GM11168 (cell line): ENCODE measurements around the gene CPA1.

Experiments
- in situ Hi-C: fragments of 300-500 bp; cut with MboI; formaldehyde crosslinking; loops from one replicate; pipeline ENCODE4 v1.12.0; 2022; ENCODE audit warnings: low sequenced_read_pairs; ENCODE audit not compliant: unreplicated experiment

CPA1 gene

DNA sequence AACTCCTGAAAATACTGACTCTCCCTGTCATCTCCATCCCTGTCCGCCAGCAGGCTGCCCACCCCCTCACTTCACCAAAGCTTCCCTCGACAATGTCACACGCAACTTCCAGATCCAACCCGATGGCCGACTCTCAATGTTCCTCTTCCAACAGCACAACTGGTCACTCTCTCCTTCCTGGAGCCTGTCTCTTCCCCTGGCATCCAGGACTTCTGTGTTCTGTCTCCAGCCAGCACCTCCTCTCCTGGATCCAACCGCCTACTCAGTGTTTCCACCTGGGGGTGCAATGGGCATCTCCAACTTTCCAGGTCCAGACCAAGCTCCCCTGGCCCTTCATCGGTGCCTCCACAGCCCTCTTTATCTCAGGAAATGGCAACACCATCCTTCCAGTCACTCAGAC, 27.1 kb upstream of the CPA1 start:
- in situ Hi-C loops = no loop called here

- in situ Hi-C loops = no loop called here
Measured at GRCh38 chr7:130356121-130356875, 24.0 kb upstream of the CPA1 start.

DNA sequence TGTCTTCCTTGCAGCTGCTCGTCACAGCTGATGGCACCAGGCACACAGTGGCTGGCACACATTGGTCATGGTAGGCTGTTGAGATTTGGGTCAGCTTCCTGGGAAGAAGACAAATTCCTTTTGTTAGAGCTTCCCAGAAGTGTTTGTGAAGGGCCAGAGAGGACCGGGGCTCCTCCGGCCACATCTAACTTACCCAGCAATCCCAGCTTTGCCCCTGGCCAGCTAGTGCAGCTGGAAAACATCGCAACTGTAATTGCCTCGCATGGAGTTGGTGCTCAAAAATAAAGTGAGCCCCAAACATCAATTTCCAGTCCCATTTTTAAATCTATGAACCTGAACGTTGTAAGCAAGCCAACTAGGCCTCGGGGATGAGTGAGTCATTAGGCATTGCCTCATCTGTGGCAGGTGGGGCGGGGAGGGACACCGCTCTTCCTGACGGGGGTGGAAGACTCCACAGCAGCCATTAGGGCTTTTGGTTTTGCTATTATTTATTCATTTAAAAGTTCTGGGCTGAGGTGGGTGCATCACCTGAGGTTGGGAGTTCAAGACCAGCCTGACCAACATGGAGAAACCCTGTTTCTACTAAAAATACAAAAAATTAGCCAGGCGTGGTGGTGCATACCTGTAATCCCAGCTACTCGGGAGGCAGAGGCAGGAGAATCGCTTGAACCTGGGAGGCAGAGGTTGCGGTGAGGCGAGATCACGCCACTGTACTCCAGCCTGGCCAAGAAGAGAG, 23.2 kb upstream of the CPA1 start:
- in situ Hi-C loops = no loop called here

GRCh38 chr7:130358471-130358870, 21.8 kb upstream of the CPA1 start:
- in situ Hi-C loops = no loop called here

- in situ Hi-C loops = no loop called here
Measured at GRCh38 chr7:130359276-130359857, 20.9 kb upstream of the CPA1 start.

DNA sequence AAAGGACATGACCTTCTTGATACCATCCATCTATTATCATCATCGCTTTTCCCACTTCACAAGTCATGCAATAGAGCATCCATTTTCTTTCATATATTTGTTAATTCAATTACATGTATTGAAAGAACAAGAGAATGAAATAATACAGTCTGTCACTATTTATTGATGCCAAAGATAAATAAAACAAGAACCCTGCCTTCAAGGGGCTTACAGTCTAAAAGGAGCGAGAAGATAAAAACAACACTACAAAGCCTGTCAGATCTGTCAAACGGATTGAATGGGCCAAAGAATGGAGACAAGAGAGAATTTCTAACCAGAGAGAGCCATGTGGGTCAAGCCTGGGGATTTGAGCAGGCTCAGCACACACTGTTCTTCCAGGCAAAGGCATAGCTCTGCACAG, 19.8 kb upstream of the CPA1 start:
- in situ Hi-C loops = no loop called here

GRCh38 chr7:130361681-130362080, 18.6 kb upstream of the CPA1 start:
- in situ Hi-C loops = no loop called here

DNA sequence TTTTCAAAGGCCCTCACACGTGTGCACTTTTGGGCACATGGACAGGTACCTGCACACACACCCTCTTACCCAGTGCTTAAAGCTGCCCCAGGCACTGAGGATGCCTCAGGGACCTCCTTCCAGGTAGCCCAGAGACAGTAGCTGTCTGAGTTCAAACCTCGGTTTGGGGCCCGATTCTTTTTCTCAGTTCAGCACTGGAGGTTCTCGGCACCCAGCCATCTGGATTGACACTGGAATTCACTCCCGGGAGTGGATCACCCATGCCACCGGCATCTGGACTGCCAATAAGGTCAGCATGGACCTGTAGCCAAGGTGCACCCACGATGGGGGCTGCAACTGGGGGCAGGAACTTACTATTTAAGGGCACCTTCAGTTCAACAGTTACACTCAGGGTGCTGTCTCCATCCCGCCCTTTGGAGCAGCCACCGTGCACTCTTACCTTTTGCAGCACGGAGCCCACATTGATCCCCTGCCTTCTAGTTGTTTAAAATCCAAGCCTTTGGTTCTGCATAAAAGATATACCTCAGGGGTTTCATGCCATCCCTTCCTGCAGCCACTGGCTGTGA, 18.0 kb upstream of the CPA1 start:
- in situ Hi-C loops = no loop called here

DNA sequence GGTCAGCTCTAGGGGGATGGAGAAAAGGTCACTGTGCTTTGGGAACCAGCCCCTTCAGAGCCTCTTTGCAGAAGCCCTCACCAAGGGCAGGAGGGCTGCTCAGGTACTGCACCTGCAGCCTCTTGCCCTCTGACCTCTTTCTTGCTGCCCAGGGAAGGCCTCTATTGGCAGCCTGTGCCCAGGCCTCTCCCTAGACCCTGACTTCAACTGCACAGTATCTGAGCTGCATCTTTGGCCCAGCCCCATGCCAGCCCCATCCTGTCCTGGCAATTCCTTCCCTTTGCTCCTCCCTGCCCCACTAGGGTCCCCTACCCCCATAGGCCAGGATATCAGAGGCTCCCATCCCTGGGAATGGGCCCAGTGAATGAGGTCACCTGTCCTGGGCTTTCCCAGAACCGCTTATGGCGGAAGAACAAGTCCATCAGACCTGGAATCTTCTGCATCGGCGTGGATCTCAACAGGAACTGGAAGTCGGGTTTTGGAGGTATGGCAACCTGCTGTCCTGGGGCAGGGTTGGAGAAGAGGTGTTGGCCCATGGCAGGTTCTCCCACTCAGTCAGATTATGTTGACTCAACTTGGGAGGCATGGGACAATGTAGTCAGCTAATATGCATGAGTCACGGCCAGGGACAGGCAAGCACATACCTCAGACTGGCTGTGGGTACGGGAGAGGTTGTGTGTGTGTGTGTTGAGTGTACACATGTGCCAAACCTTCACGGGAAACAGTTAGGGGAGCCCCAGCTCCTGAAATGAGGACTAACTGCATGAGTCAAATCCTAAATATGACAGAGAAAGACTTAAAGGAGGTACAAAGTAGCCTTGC, 17.1 kb upstream of the CPA1 start:
- in situ Hi-C loops = no loop called here

GRCh38 chr7:130364451-130364850, 15.8 kb upstream of the CPA1 start:
- in situ Hi-C loops = no loop called here

GRCh38 chr7:130365088-130365487, 15.2 kb upstream of the CPA1 start:
- in situ Hi-C loops = no loop called here

- in situ Hi-C loops = no loop called here
Measured at GRCh38 chr7:130365511-130366441, 14.5 kb upstream of the CPA1 start.

DNA sequence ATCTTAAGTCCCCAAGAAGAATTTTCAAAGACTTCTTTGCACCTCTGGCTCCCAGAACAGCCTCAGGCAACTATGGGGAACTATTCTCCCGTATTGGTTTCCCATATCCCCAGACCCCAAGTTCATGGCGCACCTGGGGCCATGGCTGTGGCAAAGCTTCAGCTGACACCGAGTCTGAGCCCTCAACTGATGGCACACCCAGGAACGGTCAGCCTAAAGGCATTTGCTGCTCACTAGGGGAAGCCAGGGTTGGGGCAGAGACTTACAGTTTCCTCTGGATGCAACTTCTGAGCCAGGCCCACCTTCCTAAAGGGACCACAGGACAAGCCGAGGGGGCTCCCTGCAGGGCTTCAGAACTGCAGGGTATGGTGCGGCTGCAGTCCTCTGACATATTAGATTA, 13.7 kb upstream of the CPA1 start:
- in situ Hi-C loops = no loop called here

- in situ Hi-C loops = no loop called here
Measured at GRCh38 chr7:130367088-130367755, 13.1 kb upstream of the CPA1 start.

- in situ Hi-C loops = no loop called here
Measured at GRCh38 chr7:130367836-130368746, 12.2 kb upstream of the CPA1 start.

GRCh38 chr7:130369110-130369711, 11.1 kb upstream of the CPA1 start:
- in situ Hi-C loops = no loop called here

- in situ Hi-C loops = no loop called here
Measured at GRCh38 chr7:130369831-130370550, 10.3 kb upstream of the CPA1 start.
